T-cell (primary cell): ENCODE measurements around the gene DTNBP1. TPM values are rescaled to one million over a fixed set of nuclear protein-coding genes. Genes with fewer than 3 reads are reported as not detected.

Experiments
- ATAC-seq, 4 experiments: fragments of 200-7000 bp in 3 of 4; fragments of 150-1000 bp in 1 of 4; cut with Tn5 transposase; replicated peaks in 1 of 4; 1 replicate in 3 of 4; 2 replicates in 1 of 4; pipeline ENCODE4 v1.10.0; 2021; ENCODE audit warnings: moderate library complexity in 3 of 4, mild to moderate bottlenecking in 2 of 4, moderate number of reproducible peaks in 1 of 4
- CTCF ChIA-PET, 2 donors: fragments of 300-600 bp; sonication (Branson Sonifier 250); formaldehyde crosslinking; loops; one replicate each; lab custom pipeline; 2022; ENCODE audit warnings: antibody characterized with exemption in 2 of 2; lab: Charles Lee
- POLR2A ChIA-PET, 2 donors: fragments of 300-600 bp; sonication (Branson Sonifier 250); formaldehyde crosslinking; loops; one replicate each; lab custom pipeline; 2022; ENCODE audit warnings: antibody characterized with exemption in 2 of 2; lab: Charles Lee
- DNase-seq, 35 experiments: peaks; one replicate each; pipeline versions ENCODE4 v3.0.0 to v3.0.0-alpha.2; 2013 to 2023
- H3K27ac ChIP-seq: one replicate; pipeline ENCODE4 v1.5.1; 2013; ENCODE audit warnings: low read length
- H3K27me3 ChIP-seq, 2 experiments: replicated peaks in 1 of 2; 1 replicate in 1 of 2; 2 replicates in 1 of 2; pipeline versions ENCODE4 v1.6.1 to v1.7.0; 2013; ENCODE audit warnings: low read length in 1 of 2, mixed read lengths in 1 of 2; ENCODE audit not compliant: control insufficient read depth in 2 of 2, insufficient read depth in 2 of 2; ENCODE audit errors: extremely low read depth in 1 of 2
- H3K36me3 ChIP-seq, 2 donors: 1 replicate in 1 of 2; 2 replicates in 1 of 2; pipeline versions ENCODE4 v1.6.1 to v1.7.0; 2013; ENCODE audit warnings: low read length in 1 of 2; ENCODE audit not compliant: control insufficient read depth in 2 of 2, insufficient read depth in 1 of 2; ENCODE audit errors: extremely low read depth in 1 of 2
- H3K4me1 ChIP-seq, 2 experiments: 1 replicate in 1 of 2; 2 replicates in 1 of 2; pipeline versions ENCODE4 v1.6.1 to v1.7.0; 2013; ENCODE audit warnings: low read length in 2 of 2, mixed read lengths in 1 of 2; ENCODE audit not compliant: insufficient read depth in 2 of 2, control insufficient read depth in 1 of 2; ENCODE audit errors: extremely low read depth in 1 of 2
- H3K4me3 ChIP-seq, 2 donors: 1 replicate in 1 of 2; 2 replicates in 1 of 2; pipeline versions ENCODE4 v1.5.1 to v1.7.0; 2013; ENCODE audit warnings: mild to moderate bottlenecking in 2 of 2, low read length in 1 of 2, moderate library complexity in 1 of 2; ENCODE audit not compliant: control insufficient read depth in 1 of 2; ENCODE audit errors: extremely low read depth in 1 of 2
- H3K9me3 ChIP-seq: 2 replicates; pipeline ENCODE4 v1.7.0; 2013
- H3K27ac Mint-ChIP-seq, 2 donors: one replicate each; pipeline ENCODE4 v1.8.0; 2020 to 2021; ENCODE audit warnings: mild to moderate bottlenecking in 2 of 2, mixed read lengths in 2 of 2
- H3K27me3 Mint-ChIP-seq, 2 donors: one replicate each; pipeline ENCODE4 v1.8.0; 2021 to 2022; ENCODE audit warnings: mixed read lengths in 2 of 2
- H3K36me3 Mint-ChIP-seq: one replicate; pipeline ENCODE4 v1.8.0; 2021; ENCODE audit warnings: mixed read lengths
- H3K4me1 Mint-ChIP-seq, 3 donors: one replicate each; pipeline ENCODE4 v1.8.0; 2020 to 2022; ENCODE audit warnings: mixed read lengths in 3 of 3, mild to moderate bottlenecking in 1 of 3
- H3K4me3 Mint-ChIP-seq, 3 donors: one replicate each; pipeline ENCODE4 v1.8.0; 2020 to 2022; ENCODE audit warnings: mild to moderate bottlenecking in 3 of 3, mixed read lengths in 3 of 3, moderate library complexity in 3 of 3
- H3K9me3 Mint-ChIP-seq, 3 donors: one replicate each; pipeline ENCODE4 v1.8.0; 2020 to 2022; ENCODE audit warnings: mixed read lengths in 3 of 3
- WGBS: methylation state at CpG from one replicate; pipeline ENCODE4 v1.1.5; 2013; ENCODE audit warnings: missing lambda C conversion rate; ENCODE audit not compliant: insufficient coverage; 5-methylcytosine and 5-hydroxymethylcytosine counted together
- total RNA-seq, 35 experiments: library from RNA in 6 of 35; stranded (reverse) in 6 of 35; fragments of 120-200 nt in 1 of 35; gene quantifications; one replicate each; pipeline versions ENCODE4 v1.2.1 to v1.2.4 and lab custom pipeline; 2013 to 2026

DTNBP1 gene
- total RNA-seq, 5 donors from 2014 or later (not counting 1 experiment from before 2014, with no cell fraction given): 18.7 to 25.4 (median 19.9) TPM

GRCh38 chr6:15522026-15522425 lies 140.8 kb downstream of the DTNBP1 start:
- CTCF ChIA-PET: no interaction called here
- 94% methylated on average over 5 of the region's 9 CpGs for WGBS
- H3K4me3 ChIP-seq: no peak overlapping the region
- H3K4me1 Mint-ChIP-seq: peaks cover 10 to 21% (median 17%) of the 10 kb centered on the region in 3 donors
- no peaks in the 10 kb centered on the region for H3K27me3 ChIP-seq
- H3K9me3 ChIP-seq: no peaks in the 10 kb centered on the region
- peaks cover 87% of the 10 kb centered on the region for H3K36me3 Mint-ChIP-seq
- H3K9me3 Mint-ChIP-seq: peaks cover 0 to 10% (median 0%) of the 10 kb centered on the region in 3 donors
- peak overlapping the region in 1 of 2 donors; percentile 52 for H3K27ac Mint-ChIP-seq
- H3K4me1 ChIP-seq: no peaks in the 10 kb centered on the region
- H3K27me3 Mint-ChIP-seq: no peaks in the 10 kb centered on the region
- ATAC-seq: no peak
- POLR2A ChIA-PET: interaction anchor here in 1 of 2 donors (0.6 kb wide), 1 partner anchor 79 kb away, joined by 4 read pairs; no protein-coding TSS in a partner anchor
- peaks cover 33 to 71% of the 10 kb centered on the region in 2 donors for H3K36me3 ChIP-seq
- peak in 1 of 35 experiments; percentile 17 for DNase-seq
- no peak overlapping the region for H3K4me3 Mint-ChIP-seq
- no peak overlapping the region for H3K27ac ChIP-seq

- no peaks in the 10 kb centered on the region for H3K9me3 ChIP-seq
- no peaks in the 10 kb centered on the region for H3K4me1 ChIP-seq
- Mint-ChIP-seq H3K27me3 (no peaks in the 10 kb centered on the region), H3K9me3 (peaks cover 0 to 10% (median 0%) of the 10 kb centered on the region in 3 donors), H3K4me3 (no peak overlapping the region), H3K27ac (peak overlapping the region in 1 of 2 donors; percentile 52), H3K36me3 (peaks cover 87% of the 10 kb centered on the region), H3K4me1 (peaks cover 7 to 18% (median 13%) of the 10 kb centered on the region in 3 donors)
- WGBS: no CpG with 5 or more reads among the region's 6 CpGs
- DNase-seq (no peak), ATAC-seq (no peak)
- no peak overlapping the region for H3K4me3 ChIP-seq
- ChIA-PET POLR2A (no interaction called here), CTCF (no interaction called here)
- H3K27me3 ChIP-seq: no peaks in the 10 kb centered on the region
- peaks cover 37 to 74% of the 10 kb centered on the region in 2 donors for H3K36me3 ChIP-seq
- no peak overlapping the region for H3K27ac ChIP-seq
Measured at GRCh38 chr6:15521582-15521981, 141.2 kb downstream of the DTNBP1 start.

DNA sequence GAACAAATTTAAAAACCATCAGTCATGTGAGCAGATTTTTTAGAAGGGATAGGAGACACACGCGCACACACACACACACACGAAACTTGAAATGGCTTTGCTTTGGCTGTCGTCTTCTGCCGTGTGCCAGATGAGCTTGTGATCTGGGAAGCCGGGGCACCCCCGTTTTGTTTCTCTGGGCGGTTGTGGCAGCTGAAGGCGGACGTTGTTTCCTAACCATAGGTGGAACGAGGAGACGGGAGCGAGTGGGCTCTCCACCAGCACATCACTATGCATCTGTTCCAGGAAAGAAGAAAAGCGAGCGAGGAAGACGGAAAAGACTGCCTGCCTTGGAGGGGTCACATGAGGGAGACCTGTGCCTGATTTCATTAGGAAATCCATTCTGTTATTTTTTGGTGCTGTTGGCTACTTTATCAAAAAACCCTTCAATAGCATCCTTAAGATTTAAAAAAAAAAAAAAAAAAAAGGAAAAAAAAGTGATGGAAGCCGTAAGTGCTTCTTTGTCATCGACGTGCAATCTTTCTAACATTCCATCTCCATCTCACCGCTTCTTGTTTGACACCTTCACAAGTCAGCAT lies 142.1 kb downstream of the DTNBP1 start:
- no peak overlapping the region for H3K4me3 Mint-ChIP-seq

GRCh38 chr6:15519681-15520080 lies 143.1 kb downstream of the DTNBP1 start:
- H3K27ac Mint-ChIP-seq: peak overlapping the region in 1 of 2 donors; percentile 3
- H3K4me1 ChIP-seq: no peaks in the 10 kb centered on the region

More for the DNA sequence above, 142.1 kb downstream of the DTNBP1 start:
- Histone ChIP-seq H3K9me3 (no peaks in the 10 kb centered on the region), H3K4me1 (no peaks in the 10 kb centered on the region), H3K4me3 (no peak overlapping the region), H3K36me3 (peaks cover 40 to 77% of the 10 kb centered on the region in 2 donors), H3K27ac (no peak overlapping the region), H3K27me3 (no peaks in the 10 kb centered on the region)
- ATAC-seq (no peak), DNase-seq (no peak)
- ChIA-PET POLR2A (interaction anchor here in 1 of 2 donors (0.7 kb wide), 1 partner anchor 131 kb away, joined by 3 read pairs; no protein-coding TSS in a partner anchor), CTCF (no interaction called here)
- 90% methylated on average over 8 of the region's 20 CpGs for WGBS
- Mint-ChIP-seq H3K36me3 (peaks cover 83% of the 10 kb centered on the region), H3K27ac (peak overlapping the region; percentile 34 to 52), H3K27me3 (no peaks in the 10 kb centered on the region), H3K4me1 (peaks cover 5 to 11% (median 7%) of the 10 kb centered on the region in 3 donors), H3K9me3 (peaks cover 0 to 4% (median 0%) of the 10 kb centered on the region in 3 donors)

GRCh38 chr6:15518878-15519277 lies 143.9 kb downstream of the DTNBP1 start:
- DNase-seq: no peak
- Mint-ChIP-seq H3K27me3 (no peaks in the 10 kb centered on the region), H3K9me3 (no peaks in the 10 kb centered on the region), H3K4me1 (peaks cover 6 to 13% (median 7%) of the 10 kb centered on the region in 3 donors), H3K36me3 (peaks cover 81% of the 10 kb centered on the region), H3K4me3 (no peak overlapping the region), H3K27ac (no peak overlapping the region)
- no peaks in the 10 kb centered on the region for H3K27me3 ChIP-seq
- H3K4me3 ChIP-seq: no peak overlapping the region
- WGBS: 91% methylated on average over 6 of the region's 10 CpGs
- no peaks in the 10 kb centered on the region for H3K9me3 ChIP-seq
- ATAC-seq: no peak
- peaks cover 38 to 85% of the 10 kb centered on the region in 2 donors for H3K36me3 ChIP-seq
- no peaks in the 10 kb centered on the region for H3K4me1 ChIP-seq
- CTCF ChIA-PET: no interaction called here
- H3K27ac ChIP-seq: no peak overlapping the region
- POLR2A ChIA-PET: no interaction called here

More at GRCh38 chr6:15519681-15520080, 143.1 kb downstream of the DTNBP1 start:
- peaks cover 79% of the 10 kb centered on the region for H3K36me3 Mint-ChIP-seq
- H3K27me3 ChIP-seq: no peaks in the 10 kb centered on the region
- H3K4me3 ChIP-seq: no peak overlapping the region
- H3K9me3 Mint-ChIP-seq: no peaks in the 10 kb centered on the region
- H3K4me3 Mint-ChIP-seq: no peak overlapping the region
- no peak overlapping the region for H3K27ac ChIP-seq
- H3K27me3 Mint-ChIP-seq: no peaks in the 10 kb centered on the region
- no peak for DNase-seq
- ATAC-seq: no peak
- H3K36me3 ChIP-seq: peaks cover 43 to 84% of the 10 kb centered on the region in 2 donors
- 61% methylated on average over 4 of the region's 6 CpGs for WGBS
- ChIA-PET POLR2A (no interaction called here), CTCF (interaction anchor here in 1 of 2 donors (0.6 kb wide), 1 partner anchor 1079 kb away, joined by 3 read pairs; no protein-coding TSS in a partner anchor)
- H3K9me3 ChIP-seq: no peaks in the 10 kb centered on the region
- H3K4me1 Mint-ChIP-seq: peaks cover 5 to 7% (median 6%) of the 10 kb centered on the region in 3 donors

DNA sequence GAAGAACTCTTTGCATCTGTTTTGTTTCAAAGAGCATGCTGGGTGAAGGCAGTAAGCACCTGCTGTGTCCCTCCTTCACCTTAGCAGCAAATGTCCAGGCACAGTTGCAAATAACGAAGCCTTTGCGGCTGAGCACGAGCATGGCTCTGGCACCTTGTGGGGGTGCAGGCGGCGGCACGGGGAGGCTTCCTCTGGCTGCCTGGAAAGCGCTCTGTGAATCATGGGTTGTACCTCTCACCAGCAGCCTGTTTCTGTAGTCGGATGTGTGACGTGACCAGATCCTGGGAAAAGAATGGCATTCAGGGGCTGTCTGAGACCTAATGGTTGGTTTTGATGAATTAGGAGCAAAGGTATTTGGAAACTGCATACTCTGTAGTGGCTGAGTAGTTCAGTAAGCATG lies 144.8 kb downstream of the DTNBP1 start:
- H3K36me3 Mint-ChIP-seq: peaks cover 77% of the 10 kb centered on the region
- POLR2A ChIA-PET: no interaction called here

More for the DNA sequence above, 144.8 kb downstream of the DTNBP1 start:
- Histone ChIP-seq H3K36me3 (peaks cover 40 to 84% of the 10 kb centered on the region in 2 donors), H3K9me3 (no peaks in the 10 kb centered on the region), H3K27ac (no peak overlapping the region), H3K4me1 (no peaks in the 10 kb centered on the region), H3K27me3 (no peaks in the 10 kb centered on the region), H3K4me3 (no peak overlapping the region)
- 97% methylated on average over 8 of the region's 9 CpGs for WGBS
- peaks cover 6 to 16% (median 7%) of the 10 kb centered on the region in 3 donors for H3K4me1 Mint-ChIP-seq
- no peaks in the 10 kb centered on the region for H3K9me3 Mint-ChIP-seq
- CTCF ChIA-PET: no interaction called here
- H3K27ac Mint-ChIP-seq: no peak overlapping the region
- DNase-seq (no peak), ATAC-seq (no peak)
- no peaks in the 10 kb centered on the region for H3K27me3 Mint-ChIP-seq
- H3K4me3 Mint-ChIP-seq: no peak overlapping the region
